NK-92 treated with Interleukin-12 subunit alpha and Interleukin-12 subunit beta, amount 100 ng/mL, for 24 hours (cell line): ENCODE data around the gene UBE2E2.

Experiments
- DNase-seq: peaks from one replicate; lab custom pipeline; 2025; lab: John Stamatoyannopoulos, UW

The UBE2E2 gene

GRCh38 chr3:23193831-23194230 lies 9.3 kb upstream of the UBE2E2 start:
- no peak for DNase-seq

GRCh38 chr3:23198801-23199200 lies 4.3 kb upstream of the UBE2E2 start:
- DNase-seq, result no peak

GRCh38 chr3:23199649-23200048 lies 3.5 kb upstream of the UBE2E2 start:
- DNase-seq, result no peak

GRCh38 chr3:23201154-23201838 lies 1.8 kb upstream of the UBE2E2 start:
- no peak for DNase-seq

GRCh38 chr3:23202203-23202920 lies 765 bp upstream of the UBE2E2 start:
- DNase-seq, result no peak

GRCh38 chr3:23203708-23204330 lies 692 bp downstream of the UBE2E2 start:
- DNase-seq, result no peak

GRCh38 chr3:23206366-23206765 lies 3.2 kb downstream of the UBE2E2 start:
- no peak for DNase-seq

- DNase-seq, result no peak
These were observed 6.0 kb downstream of the UBE2E2 start for GRCh38 chr3:23209103-23209502.

- no peak for DNase-seq
These were observed 6.8 kb downstream of the UBE2E2 start for GRCh38 chr3:23209747-23210487.

- DNase-seq, result no peak
These were observed 10.7 kb downstream of the UBE2E2 start for GRCh38 chr3:23213813-23214212.

- DNase-seq, result no peak
These were observed 14.9 kb downstream of the UBE2E2 start for GRCh38 chr3:23217872-23218554.

GRCh38 chr3:23219117-23219516 lies 16.0 kb downstream of the UBE2E2 start:
- DNase-seq, result no peak

GRCh38 chr3:23219552-23219951 lies 16.4 kb downstream of the UBE2E2 start:
- no peak for DNase-seq

- DNase-seq, result no peak
These were observed 18.0 kb downstream of the UBE2E2 start for GRCh38 chr3:23221136-23221535.

GRCh38 chr3:23232016-23232415 lies 28.9 kb downstream of the UBE2E2 start:
- no peak for DNase-seq

- no peak for DNase-seq
These were observed 29.7 kb downstream of the UBE2E2 start for GRCh38 chr3:23232854-23233253.

GRCh38 chr3:23235264-23235663 lies 32.1 kb downstream of the UBE2E2 start:
- no peak for DNase-seq

- DNase-seq, result no peak
These were observed 33.8 kb downstream of the UBE2E2 start for GRCh38 chr3:23236890-23237289.

- no peak for DNase-seq
These were observed 35.0 kb downstream of the UBE2E2 start for GRCh38 chr3:23238156-23238555.

- no peak for DNase-seq
These were observed 35.5 kb downstream of the UBE2E2 start for GRCh38 chr3:23238578-23238977.

GRCh38 chr3:23239211-23240068 lies 36.3 kb downstream of the UBE2E2 start:
- DNase-seq, result no peak
